EH (cell line): ENCODE results near the gene TRMT1.

ENCODE experiments used
- DNase-seq: peaks from one replicate; pipeline ENCODE4 v3.0.0-alpha.2; 2015; ENCODE audit warnings: low read depth

The TRMT1 gene

DNA sequence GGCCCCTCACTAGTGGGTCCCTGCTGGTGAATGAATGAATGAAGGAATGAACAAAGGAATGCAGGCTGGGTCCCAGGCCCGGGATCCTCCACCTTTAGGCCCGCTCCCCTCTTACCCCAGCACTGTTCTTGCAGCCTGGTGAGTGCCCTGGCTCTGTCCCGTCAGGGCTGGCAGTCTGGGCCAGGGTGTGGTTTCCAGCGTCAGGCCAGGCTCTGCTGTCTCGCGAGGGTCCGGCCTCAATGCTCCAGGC lies 14.2 kb downstream of the TRMT1 start:
- DNase-seq = no peak

DNA sequence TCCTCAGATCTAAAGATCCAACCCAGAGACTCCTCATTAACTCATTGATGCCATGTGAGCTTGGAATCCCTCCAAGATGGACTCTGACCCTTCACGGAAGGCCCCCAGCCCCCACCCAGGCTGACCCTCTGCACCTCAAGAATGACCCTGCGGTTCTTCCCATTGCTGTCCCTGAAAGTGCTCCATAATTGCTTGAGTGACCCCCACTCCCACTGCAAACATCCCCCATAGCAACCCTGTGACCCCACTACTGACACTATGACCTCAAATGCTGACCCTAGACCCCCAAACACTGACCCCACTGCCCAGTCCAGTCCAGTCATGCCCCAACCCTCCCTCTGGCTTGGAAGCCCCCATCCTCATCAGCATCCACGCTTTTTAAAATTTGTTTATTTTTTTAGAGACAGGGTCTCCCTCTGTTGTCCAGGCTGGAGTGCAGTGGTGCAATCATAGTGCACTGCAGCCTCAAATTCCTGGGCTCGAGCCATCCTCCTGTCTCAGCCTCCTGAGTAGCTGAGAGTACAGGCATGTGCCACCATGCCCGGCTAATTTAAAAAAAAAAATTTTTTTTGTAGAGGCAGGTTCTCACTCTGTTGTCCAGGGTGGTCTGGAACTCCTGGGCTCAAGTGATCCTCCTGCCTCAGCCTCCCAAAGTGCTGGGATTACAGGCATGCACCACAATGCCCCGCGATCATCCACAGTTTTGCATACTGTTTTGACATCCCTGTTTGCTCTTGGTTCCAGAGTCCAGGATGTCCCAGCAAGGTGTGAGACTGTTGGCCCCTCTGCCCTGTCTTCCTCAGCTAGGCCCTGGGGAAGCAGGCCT lies 14.7 kb downstream of the TRMT1 start:
- DNase-seq = no peak

DNA sequence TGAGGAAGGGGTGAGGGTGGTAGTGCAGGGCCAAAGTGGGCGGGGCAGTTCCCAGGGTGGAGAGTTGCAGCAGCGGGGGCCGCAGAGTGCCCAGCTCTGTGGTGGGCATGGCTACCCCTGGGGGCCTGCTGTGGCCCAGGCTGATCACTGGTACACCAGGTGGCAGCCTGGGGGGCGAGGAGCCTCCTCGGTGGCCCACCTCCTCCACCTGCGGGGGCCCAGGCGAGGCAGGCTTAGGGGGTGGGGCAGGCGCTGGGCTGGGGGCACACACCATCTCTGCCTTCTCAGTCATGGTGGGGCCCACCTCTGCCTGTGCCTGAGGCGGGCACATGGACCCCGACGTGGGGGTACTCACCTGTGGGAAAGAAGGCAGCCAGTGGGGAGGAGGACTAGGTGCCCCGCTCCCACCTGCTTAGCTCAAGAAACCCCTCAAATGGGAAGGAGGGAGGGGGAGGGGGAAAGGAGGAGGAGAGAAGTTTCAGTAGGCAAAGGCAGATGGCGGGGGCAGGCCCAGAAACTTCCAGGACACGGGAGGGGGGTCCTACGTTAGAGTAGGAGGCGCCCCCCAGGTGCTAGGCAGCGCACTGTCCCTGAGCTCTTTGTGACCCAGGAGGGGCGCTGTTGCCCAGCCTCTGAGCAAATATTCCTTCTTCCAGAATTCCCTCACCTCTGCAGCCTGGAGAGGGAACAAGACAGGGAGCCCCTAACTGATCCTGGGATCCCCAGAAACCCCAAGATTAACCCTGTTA lies 15.5 kb downstream of the TRMT1 start:
- no peak for DNase-seq

DNA sequence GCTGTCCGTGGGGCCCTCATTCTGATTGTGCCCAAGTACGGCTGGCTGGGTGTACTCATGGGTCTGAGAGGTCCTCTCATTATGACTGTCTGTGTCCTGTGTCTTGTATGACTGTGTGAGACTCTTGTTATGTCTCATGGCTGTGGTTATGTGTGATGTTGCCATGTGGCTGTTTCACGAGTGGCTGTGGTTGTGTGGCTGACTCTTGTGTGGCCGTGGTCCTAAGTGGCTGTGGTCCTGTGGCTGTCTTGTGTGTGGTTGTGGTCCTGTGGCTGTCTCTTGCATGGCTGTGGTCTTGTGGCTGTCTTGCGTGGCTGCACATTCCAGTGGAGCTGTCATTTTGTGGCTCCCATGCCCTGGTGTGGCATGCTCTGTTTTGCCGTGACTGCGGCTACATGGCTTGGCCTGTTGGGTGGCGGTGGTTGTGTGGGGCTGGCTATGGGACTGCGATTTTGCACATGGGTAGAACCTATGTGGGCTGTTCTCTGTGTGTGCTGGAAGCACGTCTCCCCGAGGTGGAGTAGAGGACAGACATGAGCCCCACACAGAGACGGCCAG lies 16.4 kb downstream of the TRMT1 start:
- peak; percentile 25 for DNase-seq

DNA sequence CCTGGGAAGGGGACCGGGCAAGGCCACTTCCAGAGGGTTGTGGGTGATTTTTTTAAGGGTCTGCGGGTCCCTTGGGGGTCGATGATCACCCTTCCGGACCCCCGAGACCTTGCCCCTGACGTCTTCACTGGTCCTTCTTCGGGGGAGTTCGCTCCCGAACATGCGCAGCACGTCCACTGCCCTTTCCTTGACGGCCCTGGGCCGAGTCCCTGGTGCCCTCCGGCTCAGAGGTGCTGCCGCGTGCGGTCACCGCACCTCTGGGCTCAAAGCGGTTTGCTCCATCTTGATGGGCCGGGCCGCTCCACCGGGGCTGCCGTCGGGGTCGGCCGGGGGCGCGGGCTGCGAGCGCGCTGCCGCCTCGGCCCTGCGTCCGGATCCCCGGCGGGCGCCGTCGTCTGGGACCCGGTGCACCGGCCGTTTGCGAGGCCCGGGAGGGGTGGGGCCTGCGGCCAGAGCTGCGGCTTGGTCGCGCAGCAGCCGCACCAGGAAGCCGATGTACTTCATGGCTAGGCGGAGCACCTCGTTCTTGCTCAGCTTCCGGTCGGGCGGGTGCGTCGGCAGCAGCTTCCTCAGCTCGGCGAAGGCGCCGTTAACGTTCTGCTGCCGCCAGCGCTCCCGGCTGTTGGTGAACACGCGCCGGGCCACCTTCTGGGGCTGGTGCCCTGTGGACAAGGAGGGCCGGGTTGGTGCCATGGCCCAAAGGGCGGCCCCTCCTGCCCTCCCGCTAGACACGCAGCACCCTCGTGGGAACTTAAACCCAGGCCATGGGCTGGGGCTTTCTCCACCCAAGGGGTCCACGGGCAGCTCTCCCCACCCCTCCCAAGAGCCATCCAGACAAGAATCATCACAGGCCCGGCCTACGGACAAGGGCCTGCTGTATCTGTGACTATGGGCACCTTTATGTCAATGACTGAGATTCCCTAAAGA lies 17.2 kb downstream of the TRMT1 start:
- DNase-seq = peak; percentile 78

DNA sequence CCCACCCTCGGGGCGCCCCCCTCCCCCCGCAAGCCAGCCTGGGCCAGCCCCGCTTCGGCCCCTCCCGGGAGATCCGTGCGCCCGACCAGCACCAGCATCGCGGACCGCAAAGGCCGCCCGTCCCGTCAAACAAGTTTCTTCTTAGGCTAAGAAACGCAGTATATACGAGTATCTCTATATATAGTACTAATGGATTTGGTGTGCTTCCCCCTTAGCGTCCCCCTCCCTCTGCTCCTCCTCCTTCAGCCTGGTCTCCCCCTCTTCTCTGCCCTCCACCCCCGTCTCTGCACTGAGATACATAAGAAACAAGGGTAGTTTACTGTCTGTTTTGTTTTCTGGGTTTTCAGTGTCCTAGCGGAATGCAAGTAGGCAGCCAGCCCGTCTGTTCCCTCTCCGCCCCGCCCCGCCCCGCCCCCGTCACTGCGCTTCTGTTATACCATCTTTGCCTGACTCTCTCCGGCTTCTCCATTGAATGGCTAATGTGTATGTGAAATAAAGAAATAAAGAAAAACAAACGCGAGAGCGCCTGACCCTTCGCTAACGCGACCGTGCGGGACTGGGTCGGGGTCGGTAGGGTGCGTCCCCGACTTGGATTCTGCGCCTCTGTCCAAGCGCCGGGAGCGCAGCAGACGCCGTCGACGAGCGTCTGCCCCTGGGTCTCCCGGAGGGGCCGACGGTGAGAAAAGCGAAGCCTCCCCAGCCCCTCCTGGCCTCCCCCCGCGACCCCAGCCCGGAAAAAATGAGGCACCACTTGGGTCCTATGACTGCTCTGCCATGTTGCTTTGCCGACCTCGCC lies 18.1 kb downstream of the TRMT1 start:
- peak; percentile 72 for DNase-seq

DNA sequence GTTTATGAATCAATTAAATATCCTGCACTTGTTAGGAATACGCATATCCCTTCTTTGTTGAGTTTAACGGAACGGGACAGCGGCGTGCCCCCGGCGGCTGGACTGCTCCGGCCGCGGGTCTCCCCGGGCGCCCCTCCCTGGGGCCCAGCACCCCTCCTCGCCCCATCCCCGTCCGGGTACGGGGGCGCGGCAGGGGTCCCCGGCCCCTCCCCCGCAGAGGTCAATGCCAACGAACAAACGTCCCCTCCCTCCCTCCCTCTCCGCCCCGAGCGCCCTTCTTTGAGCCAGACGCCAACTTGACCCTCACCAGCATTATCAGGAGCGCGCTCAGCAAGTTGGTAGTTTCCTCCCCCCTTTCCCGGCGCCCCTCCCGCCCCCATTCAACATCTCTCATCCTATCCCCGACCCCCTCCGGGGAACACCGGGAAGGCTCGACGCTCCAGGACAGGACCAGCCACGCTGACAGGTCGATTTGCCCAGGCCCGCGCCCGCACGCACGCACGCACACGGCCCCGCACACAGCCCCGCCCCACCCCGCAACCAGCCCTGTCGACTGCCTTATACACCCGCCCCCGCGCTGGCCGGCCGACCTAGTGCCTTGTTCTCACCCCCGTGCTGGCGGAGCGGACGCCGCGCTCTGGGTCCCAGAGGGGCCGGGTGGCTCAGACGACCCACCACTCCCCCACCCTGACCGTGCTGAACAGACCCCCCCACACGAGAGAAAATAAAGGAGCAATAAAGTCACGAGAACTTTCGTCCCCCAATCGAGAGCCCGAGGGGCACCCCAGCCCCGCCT lies 18.9 kb downstream of the TRMT1 start:
- no peak for DNase-seq

DNA sequence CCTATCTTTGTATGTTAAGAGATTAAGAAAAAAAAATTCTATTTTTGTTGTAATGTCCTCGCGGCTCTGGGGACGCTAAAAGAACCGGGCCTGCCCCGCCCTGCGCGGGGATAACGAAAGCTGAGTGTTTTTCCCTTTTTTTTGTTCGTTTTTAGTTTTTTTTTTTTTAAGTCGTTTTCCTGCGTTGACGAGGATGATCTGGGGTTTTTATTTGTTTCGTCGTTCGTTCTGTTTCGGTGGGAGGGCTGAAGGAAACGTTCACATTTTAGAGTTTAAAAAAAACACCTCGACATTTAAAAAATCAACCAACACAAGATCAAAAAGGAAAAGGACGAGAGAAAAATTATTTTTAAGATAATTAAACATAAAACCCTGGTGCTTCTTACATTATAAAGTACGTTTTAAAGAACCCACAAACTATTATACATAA lies 19.5 kb downstream of the TRMT1 start:
- DNase-seq = no peak

DNA sequence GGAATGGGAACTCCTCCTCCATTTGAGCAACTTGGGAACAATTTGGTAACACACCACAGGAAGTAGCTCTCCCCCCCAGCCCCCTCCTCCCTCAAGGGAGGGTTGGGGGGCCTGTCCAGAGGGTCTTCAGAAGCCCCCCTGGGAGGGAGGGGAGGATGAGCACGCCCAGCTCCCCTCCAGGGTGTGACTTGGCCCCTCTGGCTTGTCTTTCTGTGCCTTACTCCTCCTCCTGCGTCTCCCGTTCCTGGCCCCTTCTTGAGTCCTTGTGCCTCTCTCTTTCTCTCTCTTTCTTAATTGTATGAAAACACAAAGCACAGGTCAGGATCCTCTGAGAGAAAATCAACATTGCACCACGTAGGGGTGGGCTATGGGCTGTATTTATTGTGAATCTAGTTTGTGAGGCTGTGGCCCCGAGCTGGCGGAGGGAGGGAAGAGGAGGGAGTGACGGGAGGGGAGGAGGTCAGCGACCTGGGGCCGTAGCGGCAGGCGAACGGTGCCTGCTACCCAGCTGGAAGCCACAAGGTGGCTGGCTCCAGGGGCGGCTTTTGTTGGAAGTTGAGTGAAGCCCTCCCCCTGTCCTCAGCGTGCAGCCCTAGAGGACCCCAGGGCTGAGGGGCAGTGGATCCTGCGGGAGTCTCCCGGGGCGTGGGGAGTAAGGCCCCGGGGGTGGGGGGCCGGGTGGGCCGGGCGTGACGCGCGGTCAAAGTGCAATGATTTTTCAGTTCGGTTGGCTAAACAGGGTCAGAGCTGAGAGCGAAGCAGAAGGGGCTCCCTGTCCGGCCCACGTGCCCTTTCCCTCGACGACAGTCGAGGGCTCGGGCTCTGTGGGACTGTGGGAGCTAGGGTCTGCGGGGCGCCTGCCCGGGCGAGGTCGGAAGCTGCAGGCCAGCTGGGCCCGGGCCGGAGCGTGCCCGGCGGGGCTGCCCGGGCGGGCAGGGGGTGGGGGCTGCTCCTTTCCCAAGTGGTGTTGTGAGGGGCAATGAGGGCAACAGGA lies 20.3 kb downstream of the TRMT1 start:
- no peak for DNase-seq

DNA sequence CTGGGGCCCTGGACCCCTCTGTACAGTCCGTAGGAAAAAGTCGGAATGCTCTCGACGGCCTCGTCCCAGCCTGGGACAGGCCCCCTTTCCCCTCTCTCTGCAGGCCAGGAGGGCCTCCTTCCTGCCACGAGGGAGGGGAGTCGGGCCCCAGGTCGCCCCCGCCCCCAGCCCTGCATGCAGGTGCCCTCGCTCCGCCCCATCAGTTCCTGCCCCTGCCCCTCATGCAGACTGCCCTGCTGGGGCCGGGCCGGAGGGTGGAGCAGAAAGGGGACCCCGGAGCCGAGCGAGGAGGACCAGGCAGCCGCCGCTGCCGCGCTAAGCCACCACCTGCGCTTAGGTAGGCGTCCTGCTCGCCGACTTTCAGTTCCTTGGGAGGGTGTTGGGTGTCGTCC lies 21.2 kb downstream of the TRMT1 start:
- DNase-seq = no peak

DNA sequence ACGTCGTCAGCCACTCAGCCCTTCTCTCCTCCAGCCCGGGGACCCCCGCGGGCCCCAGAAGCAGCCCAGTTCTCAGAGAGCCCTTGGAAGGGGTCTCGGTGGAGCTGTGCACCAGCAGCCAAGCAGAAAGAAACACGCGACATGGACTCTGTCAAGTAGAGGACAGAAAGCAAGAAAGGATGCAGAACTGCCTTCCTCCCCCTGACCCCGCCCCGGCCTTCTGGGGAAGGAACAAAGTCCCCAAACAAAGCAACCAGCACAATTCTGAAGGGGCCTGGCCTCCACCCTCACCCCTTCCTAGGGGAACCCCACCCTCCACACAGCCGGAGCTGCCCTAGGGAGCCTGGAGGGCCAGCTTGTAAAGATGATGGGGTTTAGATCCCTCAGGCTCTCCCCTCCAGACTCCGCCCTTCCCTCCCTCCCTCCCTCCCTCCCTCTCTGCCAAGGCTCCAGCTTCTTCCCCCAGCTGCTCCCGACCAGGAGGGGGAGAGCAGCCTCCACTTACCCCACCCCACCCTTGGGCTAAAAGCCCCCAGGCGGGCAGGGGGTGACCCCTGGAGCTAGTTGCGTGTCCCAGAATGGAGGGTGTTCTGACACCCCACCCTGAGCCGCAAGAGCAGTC lies 21.7 kb downstream of the TRMT1 start:
- no peak for DNase-seq

DNA sequence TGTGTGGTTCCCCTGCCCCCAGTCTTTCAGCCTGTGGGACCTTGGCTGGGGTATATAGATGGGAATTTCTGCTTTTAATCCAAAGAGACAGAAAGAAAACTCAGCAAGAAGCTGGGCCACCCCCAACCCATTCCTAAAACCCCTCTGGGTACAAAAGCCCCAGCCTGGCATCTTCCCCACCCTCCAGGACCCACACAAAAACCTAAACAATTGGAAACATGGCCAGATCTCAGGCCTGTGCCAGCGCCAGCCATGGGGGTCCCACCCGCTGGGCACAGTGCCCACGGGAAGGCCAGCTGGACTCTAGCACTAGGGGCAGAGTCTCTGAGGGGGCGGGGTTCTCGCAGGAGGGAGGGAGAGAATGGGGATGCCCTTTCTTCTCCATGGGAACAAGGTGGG lies 22.4 kb downstream of the TRMT1 start:
- DNase-seq = no peak

DNA sequence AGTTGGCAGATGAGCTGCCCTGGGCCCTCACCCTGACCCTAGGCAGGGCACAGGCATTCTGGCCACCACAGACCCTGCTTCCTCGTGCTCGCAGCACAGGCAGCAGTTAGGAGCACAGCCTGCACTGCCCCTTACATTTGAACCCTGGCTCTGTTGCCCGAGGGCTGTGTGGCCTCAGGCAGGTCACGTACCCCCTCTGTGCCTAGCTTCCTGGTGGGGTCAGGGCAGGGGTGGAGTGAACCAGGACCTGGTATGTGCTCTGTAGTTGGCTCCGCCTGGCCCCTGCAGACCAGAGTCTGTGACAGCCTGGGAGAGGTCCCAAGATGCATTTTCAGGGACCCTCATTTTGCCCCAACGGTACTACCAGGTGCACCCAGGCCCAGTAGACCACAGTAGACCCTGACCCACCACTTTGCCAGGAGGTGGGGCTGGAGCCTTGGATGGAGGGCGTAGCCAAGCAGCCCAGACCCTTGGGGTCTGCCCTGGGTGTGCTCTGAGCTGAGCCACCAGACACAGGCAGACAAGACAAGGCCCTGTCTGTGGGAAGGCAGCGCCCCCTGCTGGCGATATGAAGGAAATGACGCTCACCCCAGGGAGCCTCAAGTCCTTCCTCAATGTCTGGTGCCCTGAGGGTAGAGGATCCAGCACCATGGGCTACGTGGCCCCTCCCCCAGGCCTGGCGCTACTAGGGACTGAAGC lies 23.0 kb downstream of the TRMT1 start:
- peak; percentile 86 for DNase-seq

DNA sequence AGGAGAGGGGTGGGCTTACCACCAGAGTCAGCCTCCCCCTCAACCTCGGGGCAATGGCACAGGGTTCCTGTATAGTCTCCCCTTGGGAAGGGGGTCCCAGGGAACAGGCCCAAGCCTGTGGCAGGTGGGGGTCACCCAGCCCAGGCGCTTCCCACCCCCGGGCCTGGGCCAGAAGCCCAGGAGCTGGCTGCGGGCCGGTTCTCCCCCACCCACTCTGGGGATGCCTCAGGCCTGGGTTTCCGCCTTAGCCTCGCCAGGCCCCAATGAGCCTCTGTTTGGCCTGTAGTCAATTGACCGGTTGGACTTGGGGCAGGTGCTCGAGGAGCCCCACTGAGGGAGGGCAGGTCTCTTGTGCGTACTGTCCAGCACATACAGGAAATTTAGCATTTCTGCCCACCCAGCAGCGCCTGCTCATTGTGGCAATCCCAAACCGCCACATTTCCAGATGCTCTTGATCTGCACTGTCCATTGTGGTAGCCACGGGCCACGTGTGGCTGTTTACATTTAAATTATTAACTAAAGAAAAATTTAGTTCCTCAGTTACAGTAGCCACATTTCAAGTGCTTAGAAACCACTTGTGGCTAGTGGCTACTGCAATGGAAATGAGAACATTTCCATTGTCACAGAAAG lies 23.8 kb downstream of the TRMT1 start:
- DNase-seq = peak; percentile 40

DNA sequence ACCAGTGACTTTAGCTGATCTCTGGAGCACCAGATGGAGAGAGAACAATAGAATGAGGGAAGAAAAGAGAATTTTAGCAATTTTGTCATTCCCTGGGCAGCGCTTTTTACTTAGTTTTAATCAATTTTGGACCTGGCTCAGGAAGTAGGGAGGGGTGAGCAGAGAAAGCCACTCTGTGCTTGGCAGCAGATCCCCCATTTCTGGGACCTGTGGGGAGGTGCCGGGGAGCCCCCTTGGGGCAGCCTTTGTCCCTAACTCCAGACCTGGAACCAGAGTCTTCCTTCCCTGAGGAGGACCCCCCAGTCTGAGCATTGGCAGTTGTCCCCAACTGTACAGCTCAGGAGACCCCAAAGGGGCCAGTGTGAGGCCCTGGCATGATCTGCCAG lies 24.4 kb downstream of the TRMT1 start:
- no peak for DNase-seq

DNA sequence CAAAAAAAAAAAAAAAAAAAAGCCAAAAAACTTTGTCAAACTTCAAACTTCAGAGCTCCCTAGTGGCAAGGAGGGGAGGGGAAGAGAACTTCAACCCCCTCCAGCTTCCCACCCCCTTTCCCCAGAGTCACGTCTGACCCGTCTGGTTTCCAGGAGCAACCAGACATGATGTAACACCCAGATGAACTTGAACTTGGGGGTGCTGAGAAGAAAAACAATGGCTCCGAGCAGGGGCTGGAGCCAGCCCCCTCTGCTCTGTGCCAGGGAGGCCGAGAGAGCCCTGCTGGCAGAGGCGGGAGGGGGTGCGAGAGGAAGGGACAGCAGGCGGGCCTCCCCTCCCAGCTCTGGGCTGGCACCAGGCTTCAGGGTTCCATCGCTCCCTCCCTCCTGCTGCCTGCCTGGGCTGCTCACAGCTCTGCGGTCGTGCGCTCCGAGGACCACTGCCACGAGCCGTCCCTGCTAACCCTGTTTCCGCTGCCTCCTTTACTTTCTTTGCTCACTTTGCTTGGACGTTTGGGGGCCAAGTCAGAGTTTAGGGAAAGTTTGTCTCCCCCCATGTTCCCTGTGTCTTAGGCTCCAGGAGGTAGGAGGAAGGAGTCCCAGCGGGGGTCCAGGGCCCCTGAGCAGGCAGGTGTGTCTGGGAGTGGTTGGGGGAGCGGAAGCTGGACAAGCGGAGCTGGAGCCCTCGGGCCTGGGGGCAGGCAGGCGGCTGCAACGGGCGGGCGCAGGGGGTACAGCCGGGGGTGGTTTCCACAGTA lies 25.0 kb downstream of the TRMT1 start:
- peak; percentile 82 for DNase-seq
